Lung (tissue), 12 donors: ENCODE data around the gene FBXO40. TPM values are rescaled to one million over a fixed set of nuclear protein-coding genes. Genes with fewer than 3 reads are reported as not detected.

Experiments
- ATAC-seq: fragments of 200-7000 bp; cut with Tn5 transposase; one replicate; pipeline ENCODE4 v1.9.1; 2020; ENCODE audit warnings: moderate number of reproducible peaks; ENCODE audit not compliant: insufficient read depth, low FRiP score
- DNase-seq, 3 donors: peaks; one replicate each; pipeline ENCODE4 v3.0.0-alpha.2; 2013 to 2017
- H3K27ac ChIP-seq, 2 donors: one replicate each; pipeline ENCODE4 v1.5.1; 2013; ENCODE audit warnings: mild to moderate bottlenecking in 2 of 2, moderate library complexity in 2 of 2, control low read depth in 1 of 2, inconsistent platforms in 1 of 2, low read depth in 1 of 2, low read length in 1 of 2
- H3K27me3 ChIP-seq, 3 donors: one replicate each; pipeline ENCODE4 v1.5.1; 2013; ENCODE audit warnings: low read length in 2 of 3; ENCODE audit not compliant: control insufficient read depth in 3 of 3, insufficient read depth in 3 of 3
- H3K36me3 ChIP-seq, 4 donors: one replicate each; pipeline ENCODE4 v1.5.1; 2013; ENCODE audit warnings: low read length in 4 of 4, mild to moderate bottlenecking in 1 of 4, moderate library complexity in 1 of 4; ENCODE audit not compliant: control insufficient read depth in 4 of 4, insufficient read depth in 4 of 4
- H3K4me1 ChIP-seq, 5 donors: one replicate each; pipeline ENCODE4 v1.5.1; 2013; ENCODE audit warnings: low read length in 5 of 5, mild to moderate bottlenecking in 2 of 5, moderate library complexity in 1 of 5; ENCODE audit not compliant: control insufficient read depth in 5 of 5, insufficient read depth in 5 of 5
- H3K4me3 ChIP-seq: one replicate; pipeline ENCODE4 v1.5.1; 2013; ENCODE audit warnings: mild to moderate bottlenecking, control low read depth, moderate library complexity
- H3K9ac ChIP-seq, 2 donors: one replicate each; pipeline ENCODE4 v1.5.1; 2013; ENCODE audit warnings: low read length in 2 of 2, control low read depth in 1 of 2; ENCODE audit not compliant: insufficient read depth in 1 of 2
- H3K9me3 ChIP-seq, 4 donors: one replicate each; pipeline ENCODE4 v1.5.1; 2013; ENCODE audit warnings: low read length in 3 of 4, mild to moderate bottlenecking in 1 of 4, moderate library complexity in 1 of 4; ENCODE audit not compliant: control insufficient read depth in 4 of 4, insufficient read depth in 3 of 4
- WGBS, 2 donors: extraction: QIAGEN DNeasy Blood & Tissue Kit; methylation state at CpG; one replicate each; pipeline ENCODE4 v1.1.7; 2013; 5-methylcytosine and 5-hydroxymethylcytosine counted together
- polyA plus RNA-seq, 2 donors: library from polyadenylated mRNA; stranded (reverse); fragments of 200-250 nt; gene quantifications; one replicate each; pipeline ENCODE4 v1.2.1, GENCODE V29; 2013
- total RNA-seq, 2 donors: library from RNA; depleted of rRNA in 1 of 2; stranded (reverse); fragments of >200 nt in 1 of 2; gene quantifications; one replicate each; pipeline ENCODE4 v1.2.1, GENCODE V29; 2014 to 2021
- TF ChIP-seq, protein P1 (sequence below): IDR thresholded peaks from 2 replicates; pipeline ENCODE4 v1.5.1; 2012; ENCODE audit warnings: mild to moderate bottlenecking; ENCODE audit errors: control extremely low read depth, extremely low read depth
- donor health status: control.
- donor health status: control.
- donor health status: Bipolar disorder and iron deficiency.
- donor health status: healthy.
- donor health status: DM: yes; HTN: yes; CAD: no.

FBXO40 gene
- total and polyA plus RNA-seq, 4 donors = 0.03 to 0.06 TPM; not detected in 2

DNA sequence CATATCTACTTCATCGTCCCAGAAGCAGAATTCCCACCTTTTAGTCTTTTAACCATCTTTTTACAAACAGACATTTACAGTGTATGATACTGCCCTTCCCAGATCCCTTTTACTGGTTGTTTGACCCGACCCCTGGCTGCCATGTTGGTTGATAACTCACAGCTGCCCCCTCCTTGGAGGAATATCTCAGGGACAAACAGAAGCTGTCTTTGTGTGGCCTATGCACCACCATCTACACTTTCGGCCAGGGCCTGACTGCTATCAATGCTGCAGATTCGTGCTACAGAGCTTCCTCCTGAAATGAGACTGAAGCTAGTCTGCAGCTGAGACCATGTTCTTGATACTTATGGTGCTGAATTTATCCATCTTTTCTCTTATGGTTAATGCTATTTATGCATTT is 40.8 kb upstream of the FBXO40 start:
- H3K9ac ChIP-seq = peak overlapping the region in 1 of 2 donors; percentile 58
- WGBS, 2 donors = 45 to 62% methylated on average over 4 of the region's 4 CpGs
- ATAC-seq (no peak), DNase-seq (peak; percentile 59 to 68 (median 65))
- H3K9me3 ChIP-seq = no peaks in the 10 kb centered on the region
- no peaks in the 10 kb centered on the region for H3K27me3 ChIP-seq
- no peaks in the 10 kb centered on the region for H3K36me3 ChIP-seq
- TF ChIP-seq, protein P1, sequence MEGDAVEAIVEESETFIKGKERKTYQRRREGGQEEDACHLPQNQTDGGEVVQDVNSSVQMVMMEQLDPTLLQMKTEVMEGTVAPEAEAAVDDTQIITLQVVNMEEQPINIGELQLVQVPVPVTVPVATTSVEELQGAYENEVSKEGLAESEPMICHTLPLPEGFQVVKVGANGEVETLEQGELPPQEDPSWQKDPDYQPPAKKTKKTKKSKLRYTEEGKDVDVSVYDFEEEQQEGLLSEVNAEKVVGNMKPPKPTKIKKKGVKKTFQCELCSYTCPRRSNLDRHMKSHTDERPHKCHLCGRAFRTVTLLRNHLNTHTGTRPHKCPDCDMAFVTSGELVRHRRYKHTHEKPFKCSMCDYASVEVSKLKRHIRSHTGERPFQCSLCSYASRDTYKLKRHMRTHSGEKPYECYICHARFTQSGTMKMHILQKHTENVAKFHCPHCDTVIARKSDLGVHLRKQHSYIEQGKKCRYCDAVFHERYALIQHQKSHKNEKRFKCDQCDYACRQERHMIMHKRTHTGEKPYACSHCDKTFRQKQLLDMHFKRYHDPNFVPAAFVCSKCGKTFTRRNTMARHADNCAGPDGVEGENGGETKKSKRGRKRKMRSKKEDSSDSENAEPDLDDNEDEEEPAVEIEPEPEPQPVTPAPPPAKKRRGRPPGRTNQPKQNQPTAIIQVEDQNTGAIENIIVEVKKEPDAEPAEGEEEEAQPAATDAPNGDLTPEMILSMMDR = no peak
- H3K4me3 ChIP-seq = no peak overlapping the region
- peaks cover 0 to 10% (median 0%) of the 10 kb centered on the region in 5 donors for H3K4me1 ChIP-seq
- no peak overlapping the region for H3K27ac ChIP-seq

DNA sequence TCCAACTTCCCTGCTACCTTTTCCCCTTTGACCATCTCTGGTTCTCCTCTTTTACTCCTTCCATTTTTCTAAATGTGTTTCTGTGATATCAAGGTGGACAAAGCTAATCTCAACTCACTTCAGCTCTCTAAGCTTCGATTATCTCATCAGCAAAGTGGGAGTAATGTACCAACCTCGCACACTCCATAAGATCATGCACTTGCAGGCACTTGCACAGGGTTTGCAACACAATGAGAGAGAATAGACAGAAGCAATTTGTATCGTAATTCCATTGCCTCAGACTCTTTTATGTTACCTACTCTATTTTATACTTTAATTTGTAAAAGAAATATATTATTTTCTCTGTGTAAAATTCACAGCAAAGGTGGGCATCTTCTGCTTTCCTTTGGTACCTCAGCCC is 40.4 kb upstream of the FBXO40 start:
- no peak for DNase-seq
- Histone ChIP-seq H3K9ac (no peak overlapping the region), H3K9me3 (no peaks in the 10 kb centered on the region), H3K27ac (no peak overlapping the region), H3K36me3 (no peaks in the 10 kb centered on the region), H3K4me1 (peaks cover 0 to 10% (median 0%) of the 10 kb centered on the region in 5 donors), H3K4me3 (no peak overlapping the region), H3K27me3 (no peaks in the 10 kb centered on the region)
- no peak for ATAC-seq
- 81 to 92% methylated on average over 3 of the region's 3 CpGs for WGBS, 2 donors
- TF ChIP-seq, protein P1 = no peak

DNA sequence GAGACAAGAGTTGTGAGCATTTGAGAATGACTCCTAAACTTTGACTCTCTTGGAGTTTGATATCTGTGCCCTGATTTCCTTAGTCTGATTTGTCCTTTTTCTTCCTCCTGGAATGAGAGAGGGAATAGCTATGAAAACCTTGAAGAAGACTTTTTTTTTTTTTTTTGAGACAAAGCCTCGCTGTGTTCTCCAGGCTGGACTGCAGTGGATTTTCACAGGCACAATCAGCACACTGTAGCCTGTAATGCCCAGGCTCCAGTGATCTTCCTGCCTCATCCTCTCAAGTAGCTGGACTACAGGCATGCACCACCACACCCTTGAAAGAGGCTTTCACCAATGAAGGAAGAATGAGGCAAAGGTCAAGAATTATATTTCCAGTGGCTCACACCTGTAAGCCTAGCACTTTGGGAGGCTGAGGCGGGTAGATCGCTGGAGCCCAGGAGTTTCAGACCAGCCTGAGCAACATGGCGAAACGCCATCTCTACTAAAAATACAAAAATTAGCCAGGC is 35.7 kb upstream of the FBXO40 start:
- Histone ChIP-seq H3K36me3 (no peaks in the 10 kb centered on the region), H3K9ac (no peak overlapping the region), H3K9me3 (no peaks in the 10 kb centered on the region), H3K27me3 (no peaks in the 10 kb centered on the region), H3K4me3 (no peak overlapping the region), H3K27ac (no peak overlapping the region), H3K4me1 (peaks cover 0 to 4% (median 0%) of the 10 kb centered on the region in 5 donors)
- DNase-seq = no peak
- TF ChIP-seq, protein P1 = no peak
- ATAC-seq = no peak
- 92 to 93% methylated on average over 5 of the region's 5 CpGs for WGBS, 2 donors

DNA sequence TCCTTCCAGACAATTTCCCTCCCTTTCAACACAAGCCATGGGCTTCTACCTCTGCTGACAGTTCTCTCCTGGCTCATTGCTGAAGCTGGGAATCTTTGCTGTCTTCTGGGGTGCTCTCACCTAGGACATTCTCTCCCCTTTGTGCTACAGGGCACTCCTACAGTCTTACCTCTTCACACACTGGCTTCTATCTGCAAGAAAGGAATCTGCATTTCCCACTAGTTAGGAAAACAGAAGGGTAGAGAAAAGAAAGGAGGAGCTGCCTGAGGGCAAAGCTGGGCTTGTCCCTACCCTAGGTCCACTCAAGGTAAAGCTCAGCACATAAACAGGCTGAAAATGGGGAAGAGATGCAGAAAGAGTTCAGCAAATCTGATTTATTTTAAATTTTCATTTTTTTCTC is 31.0 kb upstream of the FBXO40 start:
- H3K27me3 ChIP-seq = no peaks in the 10 kb centered on the region
- H3K4me3 ChIP-seq = no peak overlapping the region
- no peaks in the 10 kb centered on the region for H3K36me3 ChIP-seq
- ATAC-seq = no peak
- no peak for DNase-seq
- H3K9me3 ChIP-seq = no peaks in the 10 kb centered on the region
- no peak overlapping the region for H3K27ac ChIP-seq
- H3K4me1 ChIP-seq = no peaks in the 10 kb centered on the region
- TF ChIP-seq, protein P1 = no peak
- H3K9ac ChIP-seq = no peak overlapping the region
